Pancreas (tissue), 10 donors: ENCODE data around the gene XIRP2. TPM values are rescaled to one million over a fixed set of nuclear protein-coding genes. Genes with fewer than 3 reads are reported as not detected.

Source experiments
- ATAC-seq, 4 donors: fragments of 200-7000 bp; cut with Tn5 transposase; one replicate each; pipeline versions ENCODE4 v1.8.0 to v1.9.1; 2020; ENCODE audit warnings: mild to moderate bottlenecking in 4 of 4, moderate library complexity in 4 of 4
- DNase-seq, 6 donors: peaks; one replicate each; pipeline ENCODE4 v3.0.0-alpha.2; 2020
- FAIRE-seq: peaks from 2 replicates; lab custom pipeline; 2012; peaks lifted over from hg19 to GRCh38; lab: Jason Lieb, UNC
- H3K27ac ChIP-seq, 4 donors: fragments of 200-600 bp; sonication (generic); 1 replicate in 3 of 4; 2 replicates in 1 of 4; pipeline versions ENCODE4 v1.5.0 to v1.8.0; 2020
- H3K27me3 ChIP-seq, 4 donors: fragments of 200-600 bp; one replicate each; pipeline ENCODE4 v1.8.0; 2021
- H3K36me3 ChIP-seq, 3 donors: fragments of 200-600 bp; sonication (generic) in 1 of 3; one replicate each; pipeline versions ENCODE4 v1.5.0 to v1.8.0; 2020 to 2021
- H3K4me1 ChIP-seq, 3 donors: fragments of 200-600 bp; one replicate each; pipeline ENCODE4 v1.8.0; 2021
- H3K4me3 ChIP-seq, 4 donors: fragments of 200-600 bp; sonication (generic) in 2 of 4; one replicate each; pipeline versions ENCODE4 v1.5.0 to v1.8.0; 2020 to 2021
- H3K9me3 ChIP-seq, 4 donors: fragments of 200-600 bp; one replicate each; pipeline ENCODE4 v1.8.0; 2021
- WGBS, 2 donors: extraction: QIAGEN DNeasy Blood & Tissue Kit; methylation state at CpG; one replicate each; pipeline ENCODE4 v1.1.7; 2013; 5-methylcytosine and 5-hydroxymethylcytosine counted together
- intact Hi-C, 3 donors: fragments of 100-400 bp; cut with DNase I; formaldehyde crosslinking; loops; one replicate each; pipeline versions ENCODE4 v1.11.1 to v1.14.2; 2022
- polyA plus RNA-seq, 2 donors: library from polyadenylated mRNA; stranded (reverse); fragments of 200-250 nt; gene quantifications; one replicate each; pipeline ENCODE4 v1.2.3, GENCODE V29; 2013
- total RNA-seq, 6 donors: library from RNA; stranded (reverse); fragmentation: NEBNext Ultra II Directional in 4 of 6; extraction: Animal tissue kit (Norgen Biotek cat#: 25700) in 4 of 6; gene quantifications; one replicate each; pipeline versions ENCODE4 v1.2.1 to v1.2.4, GENCODE V29; 2021 to 2023
- TF ChIP-seq, protein P1 (sequence below), 4 donors: fragments of 200-600 bp; sonication (generic) in 3 of 4; IDR thresholded peaks; one replicate each; pipeline versions ENCODE4 v1.5.0 to v1.8.0; 2021; ENCODE audit warnings: antibody characterized with exemption in 4 of 4
- donor health status: healthy with polysubstance abuse.
- donor health status: DM: no; HTN: no; CAD: no; lungs with moderate emphysema.
- donor health status: DM: no; HTN: no; CAD: no.
- donor health status: control.
- donor health status: control.
- donor health status: Bipolar disorder and iron deficiency.
- donor health status: DM: yes; HTN: yes; CAD: no.
- donor health status: DM: no; HTN: no; CAD: no.
- donor health status: DM: no; HTN: no; CAD: no.
- donor health status: DM: yes; HTN: yes; CAD: no.

Gene XIRP2
- total and polyA plus RNA-seq, 8 donors: 0.08 to 0.35 (median 0.28) TPM; not detected in 5

DNA sequence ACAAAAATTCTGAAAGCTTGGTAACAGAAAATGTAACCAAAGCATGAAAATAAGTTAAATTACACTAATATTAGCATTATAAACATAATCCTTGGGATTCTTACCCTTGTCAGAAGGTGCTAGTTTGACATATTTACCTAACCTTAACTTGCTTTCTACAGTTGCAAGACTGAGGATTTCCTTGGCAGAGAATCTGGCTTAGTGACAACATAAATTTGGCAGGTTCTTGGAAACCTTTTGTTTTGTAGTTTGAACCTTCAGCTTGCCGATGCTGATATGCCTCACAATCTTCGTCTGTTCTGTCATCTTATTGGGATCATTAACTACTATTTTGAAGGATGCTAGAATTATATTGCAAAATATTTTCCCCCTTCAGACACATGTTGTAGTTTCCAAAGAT is 3.4 kb downstream of the XIRP2 start:
- intact Hi-C loops: no loop called here
- no peaks in the 10 kb centered on the region for H3K27me3 ChIP-seq
- no peak overlapping the region for H3K27ac ChIP-seq
- FAIRE-seq (no peak), DNase-seq (no peak), ATAC-seq (peak in 2 of 4 donors; percentile 44 to 62)
- H3K9me3 ChIP-seq: no peaks in the 10 kb centered on the region
- TF ChIP-seq, protein P1, sequence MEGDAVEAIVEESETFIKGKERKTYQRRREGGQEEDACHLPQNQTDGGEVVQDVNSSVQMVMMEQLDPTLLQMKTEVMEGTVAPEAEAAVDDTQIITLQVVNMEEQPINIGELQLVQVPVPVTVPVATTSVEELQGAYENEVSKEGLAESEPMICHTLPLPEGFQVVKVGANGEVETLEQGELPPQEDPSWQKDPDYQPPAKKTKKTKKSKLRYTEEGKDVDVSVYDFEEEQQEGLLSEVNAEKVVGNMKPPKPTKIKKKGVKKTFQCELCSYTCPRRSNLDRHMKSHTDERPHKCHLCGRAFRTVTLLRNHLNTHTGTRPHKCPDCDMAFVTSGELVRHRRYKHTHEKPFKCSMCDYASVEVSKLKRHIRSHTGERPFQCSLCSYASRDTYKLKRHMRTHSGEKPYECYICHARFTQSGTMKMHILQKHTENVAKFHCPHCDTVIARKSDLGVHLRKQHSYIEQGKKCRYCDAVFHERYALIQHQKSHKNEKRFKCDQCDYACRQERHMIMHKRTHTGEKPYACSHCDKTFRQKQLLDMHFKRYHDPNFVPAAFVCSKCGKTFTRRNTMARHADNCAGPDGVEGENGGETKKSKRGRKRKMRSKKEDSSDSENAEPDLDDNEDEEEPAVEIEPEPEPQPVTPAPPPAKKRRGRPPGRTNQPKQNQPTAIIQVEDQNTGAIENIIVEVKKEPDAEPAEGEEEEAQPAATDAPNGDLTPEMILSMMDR (IDR thresholded peaks at IDR 0.05): no peak
- H3K4me1 ChIP-seq: peaks cover 0 to 10% (median 0%) of the 10 kb centered on the region in 3 donors
- H3K36me3 ChIP-seq: no peaks in the 10 kb centered on the region
- H3K4me3 ChIP-seq: no peak overlapping the region
- 3 to 7% methylated on average over 2 of the region's 2 CpGs for WGBS, 2 donors

GRCh38 chr2:166892397-166892796 is 4.1 kb downstream of the XIRP2 start:
- H3K36me3 ChIP-seq: no peaks in the 10 kb centered on the region
- H3K4me3 ChIP-seq: no peak overlapping the region
- no peaks in the 10 kb centered on the region for H3K9me3 ChIP-seq
- intact Hi-C loops: no loop called here
- FAIRE-seq: no peak
- no peaks in the 10 kb centered on the region for H3K27me3 ChIP-seq
- no peak overlapping the region for H3K27ac ChIP-seq
- peaks cover 0 to 10% (median 0%) of the 10 kb centered on the region in 3 donors for H3K4me1 ChIP-seq
- TF ChIP-seq, protein P1 (IDR thresholded peaks at IDR 0.05): no peak
- DNase-seq: no peak
- no peak for ATAC-seq

DNA sequence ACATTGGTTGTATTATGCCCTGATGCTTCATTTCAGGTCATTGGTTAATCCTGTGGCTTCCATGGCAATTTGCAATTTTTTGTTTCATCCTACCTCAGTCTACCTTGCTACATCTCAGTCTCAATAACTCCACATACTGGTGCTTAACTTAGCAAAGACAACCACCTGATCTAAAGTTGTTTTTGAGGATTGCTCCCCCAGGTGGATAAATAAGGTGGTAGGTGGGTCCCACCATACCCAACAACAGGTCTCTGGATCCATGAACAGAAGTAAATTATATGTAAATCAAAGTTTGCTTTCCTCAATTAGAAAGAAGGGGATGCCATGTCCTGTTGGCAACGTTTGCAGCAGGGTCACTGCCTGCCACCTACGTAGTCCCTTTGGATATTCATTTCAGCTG is 7.0 kb downstream of the XIRP2 start:
- no peak for DNase-seq
- TF ChIP-seq, protein P1 (IDR thresholded peaks at IDR 0.05): no peak
- WGBS, 2 donors: 68 to 69% methylated on average over 2 of the region's 2 CpGs
- Histone ChIP-seq H3K4me1 (peaks cover 0 to 10% (median 0%) of the 10 kb centered on the region in 3 donors), H3K27ac (no peak overlapping the region), H3K9me3 (no peaks in the 10 kb centered on the region), H3K4me3 (no peak overlapping the region), H3K36me3 (no peaks in the 10 kb centered on the region), H3K27me3 (no peaks in the 10 kb centered on the region)
- intact Hi-C loops: no loop called here
- ATAC-seq: no peak
- FAIRE-seq: no peak

- no peak for DNase-seq
- H3K9me3 ChIP-seq: no peaks in the 10 kb centered on the region
- no peaks in the 10 kb centered on the region for H3K36me3 ChIP-seq
- no peaks in the 10 kb centered on the region for H3K27me3 ChIP-seq
- no peaks in the 10 kb centered on the region for H3K4me1 ChIP-seq
- H3K27ac ChIP-seq: no peak overlapping the region
- intact Hi-C loops: no loop called here
- no peak for FAIRE-seq
- TF ChIP-seq, protein P1 (IDR thresholded peaks at IDR 0.05): no peak
- no peak for ATAC-seq
- H3K4me3 ChIP-seq: no peak overlapping the region
Observed at GRCh38 chr2:166897666-166898065, 9.4 kb downstream of the XIRP2 start.

- Histone ChIP-seq H3K4me1 (no peaks in the 10 kb centered on the region), H3K9me3 (no peaks in the 10 kb centered on the region), H3K27ac (no peak overlapping the region), H3K36me3 (no peaks in the 10 kb centered on the region), H3K27me3 (no peaks in the 10 kb centered on the region), H3K4me3 (no peak overlapping the region)
- ATAC-seq (no peak), DNase-seq (no peak), FAIRE-seq (no peak)
- 88 to 97% methylated on average over 5 of the region's 5 CpGs for WGBS, 2 donors
- intact Hi-C loops: no loop called here
- TF ChIP-seq, protein P1 (IDR thresholded peaks at IDR 0.05): no peak
Observed at GRCh38 chr2:166899676-166900075, 11.4 kb downstream of the XIRP2 start.
